Fibroblast of lung (primary cell): ENCODE results near the gene WFDC12.

ENCODE experiments used
- EZH2 ChIP-seq: IDR thresholded peaks from 2 replicates; pipeline ENCODE4 v1.5.1; 2012; ENCODE audit warnings: low read length, control low read depth, mild to moderate bottlenecking; ENCODE audit errors: missing control alignments
- TF ChIP-seq, protein P1 (sequence below), 2 donors: IDR thresholded peaks in 1 of 2; conservative IDR thresholded peaks in 1 of 2; 1 replicate in 1 of 2; 2 replicates in 1 of 2; pipeline ENCODE4 v1.5.1; 2011 to 2012; ENCODE audit warnings: low read length in 2 of 2, control low read depth in 1 of 2, inconsistent platforms in 1 of 2, low read depth in 1 of 2, mild to moderate bottlenecking in 1 of 2

DNA sequence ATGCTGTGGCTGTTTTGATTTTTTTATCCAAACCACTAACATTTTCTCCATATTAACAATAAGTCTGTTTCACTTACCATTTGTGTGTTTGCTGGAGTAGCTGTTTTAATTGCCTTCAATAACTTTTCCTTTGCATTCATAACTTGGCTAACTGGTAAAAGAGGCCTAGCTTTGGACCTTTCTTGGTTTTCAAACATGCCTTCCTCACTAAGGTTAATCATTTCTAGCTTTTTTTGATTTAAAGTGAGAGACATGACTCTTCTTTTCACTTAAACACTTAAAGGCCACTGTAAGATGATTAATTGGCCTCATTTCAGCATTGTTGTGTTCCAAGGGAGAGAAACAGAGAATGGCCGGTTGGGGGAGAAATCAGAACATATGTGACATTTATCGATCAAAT is 2.9 kb downstream of the WFDC12 start:
- TF ChIP-seq, protein P1, sequence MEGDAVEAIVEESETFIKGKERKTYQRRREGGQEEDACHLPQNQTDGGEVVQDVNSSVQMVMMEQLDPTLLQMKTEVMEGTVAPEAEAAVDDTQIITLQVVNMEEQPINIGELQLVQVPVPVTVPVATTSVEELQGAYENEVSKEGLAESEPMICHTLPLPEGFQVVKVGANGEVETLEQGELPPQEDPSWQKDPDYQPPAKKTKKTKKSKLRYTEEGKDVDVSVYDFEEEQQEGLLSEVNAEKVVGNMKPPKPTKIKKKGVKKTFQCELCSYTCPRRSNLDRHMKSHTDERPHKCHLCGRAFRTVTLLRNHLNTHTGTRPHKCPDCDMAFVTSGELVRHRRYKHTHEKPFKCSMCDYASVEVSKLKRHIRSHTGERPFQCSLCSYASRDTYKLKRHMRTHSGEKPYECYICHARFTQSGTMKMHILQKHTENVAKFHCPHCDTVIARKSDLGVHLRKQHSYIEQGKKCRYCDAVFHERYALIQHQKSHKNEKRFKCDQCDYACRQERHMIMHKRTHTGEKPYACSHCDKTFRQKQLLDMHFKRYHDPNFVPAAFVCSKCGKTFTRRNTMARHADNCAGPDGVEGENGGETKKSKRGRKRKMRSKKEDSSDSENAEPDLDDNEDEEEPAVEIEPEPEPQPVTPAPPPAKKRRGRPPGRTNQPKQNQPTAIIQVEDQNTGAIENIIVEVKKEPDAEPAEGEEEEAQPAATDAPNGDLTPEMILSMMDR (conservative IDR thresholded peaks at IDR 0.05 in 1 of 2, IDR thresholded peaks at IDR 0.05 in 1 of 2; ENCODE audit: low read depth in 1 of 2, low read length in 2 of 2) = no peak
- TF ChIP-seq EZH2 = no peak
